Fibroblast of skin of abdomen (primary cell): ENCODE results near the gene UBAC1.
A peak's percentile ranks its signal among the peaks of the same experiment; 100 is the strongest.

Experiments
- DNase-seq: peaks from one replicate; pipeline ENCODE4 v3.0.0-alpha.2; 2013

Gene UBAC1

GRCh38 chr9:135993409-135993742 is 32.2 kb upstream of the UBAC1 start:
- no peak for DNase-seq

GRCh38 chr9:135992486-135993408 is 31.6 kb upstream of the UBAC1 start:
- DNase-seq, result peak; percentile 79

GRCh38 chr9:135991771-135992170 is 30.6 kb upstream of the UBAC1 start:
- no peak for DNase-seq

- DNase-seq, result peak; percentile 61
These were observed 29.6 kb upstream of the UBAC1 start for GRCh38 chr9:135990468-135991429.

- no peak for DNase-seq
These were observed 28.7 kb upstream of the UBAC1 start for GRCh38 chr9:135989722-135990467.

GRCh38 chr9:135989157-135989556 is 28.0 kb upstream of the UBAC1 start:
- no peak for DNase-seq

- DNase-seq, result no peak
These were observed 27.3 kb upstream of the UBAC1 start for GRCh38 chr9:135988493-135988892.

- no peak for DNase-seq
These were observed 26.7 kb upstream of the UBAC1 start for GRCh38 chr9:135987838-135988404.

GRCh38 chr9:135986605-135987004 is 25.4 kb upstream of the UBAC1 start:
- DNase-seq, result no peak

GRCh38 chr9:135985889-135986288 is 24.7 kb upstream of the UBAC1 start:
- DNase-seq, result no peak

GRCh38 chr9:135985459-135985774 is 24.2 kb upstream of the UBAC1 start:
- no peak for DNase-seq

GRCh38 chr9:135984072-135984710 is 23.0 kb upstream of the UBAC1 start:
- DNase-seq, result no peak

GRCh38 chr9:135983208-135984071 is 22.3 kb upstream of the UBAC1 start:
- DNase-seq, result no peak

GRCh38 chr9:135982499-135983207 is 21.5 kb upstream of the UBAC1 start:
- DNase-seq, result no peak

GRCh38 chr9:135980926-135981630 is 19.9 kb upstream of the UBAC1 start:
- DNase-seq, result no peak

GRCh38 chr9:135979547-135980166 is 18.5 kb upstream of the UBAC1 start:
- no peak for DNase-seq

GRCh38 chr9:135978642-135979546 is 17.7 kb upstream of the UBAC1 start:
- DNase-seq, result no peak

- no peak for DNase-seq
These were observed 15.8 kb upstream of the UBAC1 start for GRCh38 chr9:135976944-135977343.
